HepG2 (cell line): Measurements from ENCODE around the gene SSC4D.
"Not testable (repeated sequence)": the region's sequence is repeated elsewhere in the genome, so short reads cannot be mapped to it uniquely, and the experiment has no call there.

Experiments used
- CTCF ChIP-seq: sonication (generic); formaldehyde crosslinking; IDR thresholded peaks from 2 replicates; pipeline ENCODE4 v1.5.0; 2020; ENCODE audit warnings: mild to moderate bottlenecking, missing genetic modification reagents, moderate library complexity
- EZH2 ChIP-seq: conservative IDR thresholded peaks from 2 replicates; pipeline ENCODE4 v1.6.1; 2012; ENCODE audit warnings: mild to moderate bottlenecking, low read depth, low read length, moderate library complexity
- FOXJ3 ChIP-seq: sonication (generic); formaldehyde crosslinking; IDR thresholded peaks from 2 replicates; pipeline ENCODE4 v1.4.0; 2020; ENCODE audit warnings: missing genetic modification reagents, mild to moderate bottlenecking, borderline replicate concordance
- HOXD1 ChIP-seq: sonication (generic); formaldehyde crosslinking; IDR thresholded peaks from 2 replicates; pipeline ENCODE4 v1.5.0; 2020; ENCODE audit warnings: missing genetic modification reagents
- REST ChIP-seq, 2 experiments: IDR thresholded peaks; 2 replicates each; pipeline ENCODE4 v1.6.1; 2011 to 2012; ENCODE audit warnings: low read length in 2 of 2, borderline replicate concordance in 1 of 2, low read depth in 1 of 2, mild to moderate bottlenecking in 1 of 2, moderate library complexity in 1 of 2
- WIZ ChIP-seq: sonication (generic); formaldehyde crosslinking; IDR thresholded peaks from 2 replicates; pipeline ENCODE4 v1.5.1; 2020; ENCODE audit warnings: mild to moderate bottlenecking, missing genetic modification reagents
- ZBTB44 ChIP-seq: sonication (generic); formaldehyde crosslinking; IDR thresholded peaks from 2 replicates; pipeline ENCODE4 v1.4.0; 2020; ENCODE audit warnings: missing genetic modification reagents
- ZBTB49 ChIP-seq: sonication (generic); formaldehyde crosslinking; IDR thresholded peaks from 2 replicates; pipeline ENCODE4 v1.4.0; 2020; ENCODE audit warnings: missing genetic modification reagents, borderline replicate concordance
- ZNF773 ChIP-seq: sonication (generic); formaldehyde crosslinking; IDR thresholded peaks from 2 replicates; pipeline ENCODE4 v1.4.0; 2020; ENCODE audit warnings: missing genetic modification reagents, borderline replicate concordance

- not testable (repeated sequence) for TF ChIP-seq ZNF773; HOXD1 (CRISPR knock-in tag); EZH2; ZBTB49 (CRISPR knock-in tag); CTCF (CRISPR knock-in tag); FOXJ3 (CRISPR knock-in tag); ZBTB44 (CRISPR knock-in tag); WIZ (CRISPR knock-in tag); REST (IDR thresholded peaks at IDR 0.05; ENCODE audit: borderline replicate concordance in 1 of 2, low read depth in 1 of 2, low read length in 2 of 2)
These were observed 6.4 kb downstream of the SSC4D start for GRCh38 chr7:76403097-76403496.
